GM18511 (cell line): Measurements from ENCODE around the gene PIK3AP1.
A peak's percentile ranks its signal among the peaks of the same experiment; 100 is the strongest.

Source experiments
- ATAC-seq: cut with Tn5 transposase; IDR thresholded peaks from one replicate; pipeline ENCODE4 v1.9.1; 2021; ENCODE audit warnings: mild to moderate bottlenecking, moderate library complexity; ENCODE audit not compliant: unreplicated experiment

The PIK3AP1 gene

GRCh38 chr10:96648297-96648696 lies 72.0 kb downstream of the PIK3AP1 start:
- no peak for ATAC-seq

- no peak for ATAC-seq
Observed at GRCh38 chr10:96647466-96647865, 72.8 kb downstream of the PIK3AP1 start.

GRCh38 chr10:96646751-96647166 lies 73.6 kb downstream of the PIK3AP1 start:
- ATAC-seq, result no peak

- no peak for ATAC-seq
Observed at GRCh38 chr10:96646301-96646700, 74.0 kb downstream of the PIK3AP1 start.

- ATAC-seq, result peak; percentile 52
Observed at GRCh38 chr10:96645191-96645721, 75.1 kb downstream of the PIK3AP1 start.

- no peak for ATAC-seq
Observed at GRCh38 chr10:96643920-96644319, 76.4 kb downstream of the PIK3AP1 start.

GRCh38 chr10:96642973-96643372 lies 77.3 kb downstream of the PIK3AP1 start:
- ATAC-seq, result no peak

GRCh38 chr10:96642530-96642929 lies 77.8 kb downstream of the PIK3AP1 start:
- no peak for ATAC-seq

- no peak for ATAC-seq
Observed at GRCh38 chr10:96641396-96642295, 78.7 kb downstream of the PIK3AP1 start.

GRCh38 chr10:96639899-96640298 lies 80.4 kb downstream of the PIK3AP1 start:
- no peak for ATAC-seq

- no peak for ATAC-seq
Observed at GRCh38 chr10:96638696-96639095, 81.6 kb downstream of the PIK3AP1 start.

- no peak for ATAC-seq
Observed at GRCh38 chr10:96638120-96638519, 82.2 kb downstream of the PIK3AP1 start.

GRCh38 chr10:96637709-96638108 lies 82.6 kb downstream of the PIK3AP1 start:
- no peak for ATAC-seq

GRCh38 chr10:96636551-96636950 lies 83.8 kb downstream of the PIK3AP1 start:
- ATAC-seq, result no peak

- no peak for ATAC-seq
Observed at GRCh38 chr10:96632974-96633710, 87.2 kb downstream of the PIK3AP1 start.

GRCh38 chr10:96627292-96627691 lies 93.0 kb downstream of the PIK3AP1 start:
- no peak for ATAC-seq

GRCh38 chr10:96626795-96627194 lies 93.5 kb downstream of the PIK3AP1 start:
- no peak for ATAC-seq

GRCh38 chr10:96625173-96625572 lies 95.1 kb downstream of the PIK3AP1 start:
- no peak for ATAC-seq

- ATAC-seq, result no peak
Observed at GRCh38 chr10:96622013-96622787, 98.1 kb downstream of the PIK3AP1 start.

- ATAC-seq, result no peak
Observed at GRCh38 chr10:96619796-96620773, 100.2 kb downstream of the PIK3AP1 start.
